A549 (cell line): Measurements from ENCODE around the gene RANBP3. TPM values are rescaled to one million over a fixed set of nuclear protein-coding genes. Genes with fewer than 3 reads are reported as not detected.

ENCODE experiments used
- ATAC-seq, 2 experiments: fragments of 200-7000 bp in 1 of 2; fragments of >200 bp in 1 of 2; cut with Nextera tagmentation in 1 of 2; cut with Tn5 transposase in 1 of 2; 3 replicates each; pipeline versions ENCODE4 v1.8.0 to v1.9.1; 2018 to 2020; ENCODE audit warnings: mild to moderate bottlenecking in 1 of 2, moderate library complexity in 1 of 2
- CTCF ChIA-PET: fragments of 300-600 bp; sonication (Branson Sonifier 250); formaldehyde crosslinking; extraction: SDS; loops from one replicate; lab custom pipeline; 2021; ENCODE audit warnings: antibody characterized with exemption, inconsistent platforms; lab: Yijun Ruan, JAX
- POLR2A ChIA-PET: fragments of 350-600 bp; formaldehyde crosslinking; extraction: SDS; loops from one replicate; lab custom pipeline; 2021; ENCODE audit warnings: antibody characterized with exemption, inconsistent platforms; lab: Yijun Ruan, JAX
- DNase-seq, 2 experiments: peaks; one replicate each; pipeline versions ENCODE4 v3.0.0 to v3.0.0-alpha.2; 2011 to 2016; ENCODE audit warnings: low read depth in 1 of 2, low spot score in 1 of 2
- FAIRE-seq: peaks from 2 replicates; lab custom pipeline; 2011; peaks lifted over from hg19 to GRCh38; lab: Jason Lieb, UNC
- H3K27ac ChIP-seq, 2 experiments: fragments of >200 bp; sonication (Bioruptor Twin); formaldehyde crosslinking; 3 replicates each; pipeline ENCODE4 v1.5.1; 2016 to 2017
- H3K4me1 ChIP-seq: fragments of >200 bp; sonication (Bioruptor Twin); formaldehyde crosslinking; 3 replicates; pipeline ENCODE4 v1.6.1; 2016
- H3K4me2 ChIP-seq: fragments of >200 bp; sonication (Bioruptor Twin); formaldehyde crosslinking; 3 replicates; pipeline ENCODE4 v1.6.1; 2016
- H3K4me3 ChIP-seq: fragments of >200 bp; sonication (Bioruptor Twin); formaldehyde crosslinking; 3 replicates; pipeline ENCODE4 v1.5.1; 2016
- H3K9me3 ChIP-seq: fragments of >200 bp; sonication (Bioruptor Twin); formaldehyde crosslinking; 3 replicates; pipeline ENCODE4 v1.6.1; 2016
- BCL3 ChIP-seq: fragments of >200 bp; sonication (Bioruptor Twin); formaldehyde crosslinking; IDR thresholded peaks from 3 replicates; pipeline ENCODE4 v1.6.1; 2016
- CEBPB ChIP-seq, 2 experiments: fragments of >200 bp in 1 of 2; sonication (Bioruptor Twin) in 1 of 2; formaldehyde crosslinking in 1 of 2; IDR thresholded peaks; 2 replicates each; pipeline ENCODE4 v1.6.1; 2012 to 2016
- EHF ChIP-seq: fragments of 250-450 bp; sonication (Bioruptor Pico); IDR thresholded peaks from 2 replicates; pipeline ENCODE4 v1.5.0; 2020; ENCODE audit warnings: mild to moderate bottlenecking
- ESRRA ChIP-seq: fragments of 150-350 bp; IDR thresholded peaks from 2 replicates; pipeline ENCODE4 v1.6.1; 2014; ENCODE audit warnings: mild to moderate bottlenecking, low read length, borderline replicate concordance
- FOSL2 ChIP-seq, 2 experiments: fragments of 450-650 bp in 1 of 2; fragments of >200 bp in 1 of 2; sonication (Bioruptor Twin) in 1 of 2; formaldehyde crosslinking; IDR thresholded peaks; 2 replicates each; pipeline versions ENCODE4 v1.5.0 to v1.6.1; 2016 to 2020; ENCODE audit warnings: mild to moderate bottlenecking in 1 of 2, moderate library complexity in 1 of 2
- FOXS1 ChIP-seq: fragments of 250-450 bp; sonication (Bioruptor Pico); IDR thresholded peaks from 2 replicates; pipeline ENCODE4 v1.5.0; 2020; ENCODE audit warnings: mild to moderate bottlenecking, moderate library complexity
- GATA3 ChIP-seq: IDR thresholded peaks from 2 replicates; pipeline ENCODE4 v1.6.1; 2012; ENCODE audit warnings: borderline replicate concordance
- HDAC2 ChIP-seq: fragments of 200-600 bp; sonication (generic); IDR thresholded peaks from 2 replicates; pipeline ENCODE4 v1.6.1; 2016
- HES2 ChIP-seq: fragments of >200 bp; sonication (Bioruptor Twin); formaldehyde crosslinking; IDR thresholded peaks from 2 replicates; pipeline ENCODE4 v1.6.1; 2016
- HEYL ChIP-seq: fragments of 250-450 bp; sonication (Bioruptor Pico); IDR thresholded peaks from 2 replicates; pipeline ENCODE4 v1.8.0; 2021; ENCODE audit warnings: mild to moderate bottlenecking, moderate library complexity
- HMGXB4 ChIP-seq: fragments of 250-450 bp; sonication (Bioruptor Pico); IDR thresholded peaks from 2 replicates; pipeline ENCODE4 v1.5.0; 2021; ENCODE audit warnings: mild to moderate bottlenecking, moderate library complexity, borderline replicate concordance
- HOXA7 ChIP-seq: fragments of 250-450 bp; sonication (Bioruptor Pico); IDR thresholded peaks from 2 replicates; pipeline ENCODE4 v1.5.0; 2020; ENCODE audit warnings: mild to moderate bottlenecking, moderate library complexity
- JUN ChIP-seq, 2 experiments: fragments of >200 bp; sonication (Bioruptor Twin); formaldehyde crosslinking; IDR thresholded peaks; 2 replicates in 1 of 2; 3 replicates in 1 of 2; pipeline ENCODE4 v1.6.1; 2016 to 2017
- KDM5A ChIP-seq: fragments of 200-600 bp; sonication (generic); IDR thresholded peaks from 2 replicates; pipeline ENCODE4 v1.6.1; 2016; ENCODE audit warnings: antibody characterized with exemption, mild to moderate bottlenecking
- MAZ ChIP-seq: fragments of 150-350 bp; IDR thresholded peaks from 2 replicates; pipeline ENCODE4 v1.6.1; 2014; ENCODE audit warnings: antibody characterized with exemption, low read depth, low read length, borderline replicate concordance
- MYC ChIP-seq: IDR thresholded peaks from 2 replicates; pipeline ENCODE4 v1.6.1; 2012; ENCODE audit warnings: mild to moderate bottlenecking, inconsistent platforms, low read length, improper control_type of control experiment, borderline replicate concordance
- PHF8 ChIP-seq: fragments of 200-600 bp; sonication (generic); IDR thresholded peaks from 2 replicates; pipeline ENCODE4 v1.6.1; 2016; ENCODE audit warnings: low read depth, mild to moderate bottlenecking, antibody characterized with exemption, moderate library complexity, borderline replicate concordance
- POLR2A ChIP-seq: IDR thresholded peaks from 2 replicates; pipeline ENCODE4 v1.6.1; 2012; ENCODE audit warnings: mild to moderate bottlenecking, low read length
- RAD21 ChIP-seq, 2 experiments: fragments of >200 bp in 1 of 2; sonication (Bioruptor Twin) in 1 of 2; formaldehyde crosslinking in 1 of 2; IDR thresholded peaks in 1 of 2; conservative IDR thresholded peaks in 1 of 2; 2 replicates in 1 of 2; 3 replicates in 1 of 2; pipeline ENCODE4 v1.6.1; 2012 to 2018; ENCODE audit warnings: inconsistent platforms in 1 of 2
- RFX5 ChIP-seq: fragments of 450-650 bp; IDR thresholded peaks from 2 replicates; pipeline ENCODE4 v1.7.1; 2014; ENCODE audit warnings: antibody characterized with exemption, mild to moderate bottlenecking, moderate library complexity
- USF2 ChIP-seq: fragments of 450-650 bp; IDR thresholded peaks from 2 replicates; pipeline ENCODE4 v1.6.1; 2014; ENCODE audit warnings: antibody characterized with exemption
- ZFP36 ChIP-seq: fragments of 450-650 bp; IDR thresholded peaks from 2 replicates; pipeline ENCODE4 v1.6.1; 2014; ENCODE audit warnings: borderline replicate concordance; ENCODE audit not compliant: partially characterized antibody
- WGBS: methylation state at CpG from one replicate; pipeline ENCODE4 v1.1.6; 2017; ENCODE audit errors: missing lambda C conversion rate; 5-methylcytosine and 5-hydroxymethylcytosine counted together
- polyA plus RNA-seq, 4 experiments: library from polyadenylated mRNA; depleted of rRNA in 3 of 4; stranded (reverse); fragments of >200 nt; fragmentation: RNase III in 1 of 4; extraction: RNeasy Plus Mini Kit Qiagen cat#74134 plus additional on column Dnase treatment in 1 of 4; gene quantifications; 2 replicates in 3 of 4; 3 replicates in 1 of 4; pipeline ENCODE4 v1.2.3, GENCODE V29; 2011 to 2017
- TF ChIP-seq, protein P1 (sequence below): fragments of >200 bp; sonication (Bioruptor Twin); formaldehyde crosslinking; IDR thresholded peaks from 3 replicates; pipeline ENCODE4 v1.5.1; 2016
- TF ChIP-seq, protein P2 (sequence below): IDR thresholded peaks from 2 replicates; pipeline ENCODE4 v1.6.1; 2012; ENCODE audit warnings: low read depth, borderline replicate concordance
- TF ChIP-seq, protein P3 (sequence below): fragments of 250-450 bp; sonication (Bioruptor Pico); IDR thresholded peaks from 2 replicates; pipeline ENCODE4 v1.5.0; 2020; ENCODE audit warnings: low read depth, mild to moderate bottlenecking, moderate library complexity

RANBP3 gene
- polyA plus RNA-seq, 2 of the 4 experiments (the other 2 are of a cell fraction), result 39.2 to 53.5 TPM

GRCh38 chr19:5992756-5993155, 14.8 kb upstream of the RANBP3 start:
- POLR2A ChIA-PET, result interaction anchor here (0.7 kb wide), 1 partner anchor 13 kb away, joined by 3 read pairs; no protein-coding TSS in a partner anchor
- no peak overlapping the region for H3K4me2 ChIP-seq
- no peaks in the 10 kb centered on the region for H3K9me3 ChIP-seq
- FAIRE-seq (no peak), ATAC-seq (no peak), DNase-seq (no peak)
- CTCF ChIA-PET, result interaction anchor here (0.8 to 1.6 kb wide), 2 partner anchors 29 to 55 kb away, joined by 4 to 5 read pairs; no protein-coding TSS in a partner anchor
- no peak overlapping the region for H3K27ac ChIP-seq
- 94% methylated on average over 10 of the region's 11 CpGs for WGBS
- no peak for TF ChIP-seq RAD21 (conservative IDR thresholded peaks at IDR 0.05 in 1 of 2, IDR thresholded peaks at IDR 0.05 in 1 of 2)
- no peak for TF ChIP-seq HEYL (CRISPR knock-in tag)
- TF ChIP-seq, protein P1, sequence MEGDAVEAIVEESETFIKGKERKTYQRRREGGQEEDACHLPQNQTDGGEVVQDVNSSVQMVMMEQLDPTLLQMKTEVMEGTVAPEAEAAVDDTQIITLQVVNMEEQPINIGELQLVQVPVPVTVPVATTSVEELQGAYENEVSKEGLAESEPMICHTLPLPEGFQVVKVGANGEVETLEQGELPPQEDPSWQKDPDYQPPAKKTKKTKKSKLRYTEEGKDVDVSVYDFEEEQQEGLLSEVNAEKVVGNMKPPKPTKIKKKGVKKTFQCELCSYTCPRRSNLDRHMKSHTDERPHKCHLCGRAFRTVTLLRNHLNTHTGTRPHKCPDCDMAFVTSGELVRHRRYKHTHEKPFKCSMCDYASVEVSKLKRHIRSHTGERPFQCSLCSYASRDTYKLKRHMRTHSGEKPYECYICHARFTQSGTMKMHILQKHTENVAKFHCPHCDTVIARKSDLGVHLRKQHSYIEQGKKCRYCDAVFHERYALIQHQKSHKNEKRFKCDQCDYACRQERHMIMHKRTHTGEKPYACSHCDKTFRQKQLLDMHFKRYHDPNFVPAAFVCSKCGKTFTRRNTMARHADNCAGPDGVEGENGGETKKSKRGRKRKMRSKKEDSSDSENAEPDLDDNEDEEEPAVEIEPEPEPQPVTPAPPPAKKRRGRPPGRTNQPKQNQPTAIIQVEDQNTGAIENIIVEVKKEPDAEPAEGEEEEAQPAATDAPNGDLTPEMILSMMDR, result no peak
- TF ChIP-seq ESRRA, result no peak
- TF ChIP-seq, protein P2, sequence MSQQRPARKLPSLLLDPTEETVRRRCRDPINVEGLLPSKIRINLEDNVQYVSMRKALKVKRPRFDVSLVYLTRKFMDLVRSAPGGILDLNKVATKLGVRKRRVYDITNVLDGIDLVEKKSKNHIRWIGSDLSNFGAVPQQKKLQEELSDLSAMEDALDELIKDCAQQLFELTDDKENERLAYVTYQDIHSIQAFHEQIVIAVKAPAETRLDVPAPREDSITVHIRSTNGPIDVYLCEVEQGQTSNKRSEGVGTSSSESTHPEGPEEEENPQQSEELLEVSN, result no peak
- TF ChIP-seq FOSL2 (IDR thresholded peaks at IDR 0.05), result no peak
- no peak for TF ChIP-seq FOSL2 (CRISPR knock-in tag; IDR thresholded peaks at IDR 0.05)
- no peak for TF ChIP-seq PHF8
- no peak for TF ChIP-seq USF2
- TF ChIP-seq ZFP36, result no peak
- TF ChIP-seq, protein P3, sequence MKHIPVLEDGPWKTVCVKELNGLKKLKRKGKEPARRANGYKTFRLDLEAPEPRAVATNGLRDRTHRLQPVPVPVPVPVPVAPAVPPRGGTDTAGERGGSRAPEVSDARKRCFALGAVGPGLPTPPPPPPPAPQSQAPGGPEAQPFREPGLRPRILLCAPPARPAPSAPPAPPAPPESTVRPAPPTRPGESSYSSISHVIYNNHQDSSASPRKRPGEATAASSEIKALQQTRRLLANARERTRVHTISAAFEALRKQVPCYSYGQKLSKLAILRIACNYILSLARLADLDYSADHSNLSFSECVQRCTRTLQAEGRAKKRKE (CRISPR knock-in tag), result no peak
- H3K4me3 ChIP-seq, result no peak overlapping the region
- peaks cover 5% of the 10 kb centered on the region; the same call in 1 of the 3 replicates for H3K4me1 ChIP-seq

DNA sequence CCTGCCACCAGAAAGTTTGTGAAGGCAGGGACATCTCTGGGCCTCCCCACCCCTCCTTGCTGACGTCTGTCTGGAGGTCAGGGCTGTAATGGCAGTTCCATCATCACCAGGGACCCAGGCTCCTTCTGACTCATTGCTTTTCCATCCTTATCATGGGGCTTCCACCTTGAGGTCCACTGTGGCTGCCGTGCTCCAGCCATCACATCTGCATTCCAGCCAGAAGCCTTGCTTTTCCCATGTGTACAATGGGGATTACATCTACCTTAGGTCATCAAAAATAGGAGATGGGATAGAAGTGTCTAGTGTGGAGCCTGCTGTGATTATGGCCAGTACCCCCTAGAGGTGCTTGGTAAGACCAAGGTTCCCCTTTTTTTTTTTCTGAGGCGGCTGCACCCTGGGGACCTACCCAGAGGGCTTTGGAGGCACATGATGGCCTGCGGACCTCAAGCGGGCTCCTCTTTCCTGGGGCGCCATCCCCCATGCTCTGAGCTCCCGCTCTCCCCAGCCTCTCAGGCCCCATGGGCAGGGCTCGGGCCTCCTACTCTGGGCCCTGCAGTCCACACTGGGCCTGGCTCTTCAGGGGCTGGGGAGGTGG, 13.4 kb upstream of the RANBP3 start:
- FAIRE-seq (no peak), ATAC-seq (no peak), DNase-seq (no peak)
- no peaks in the 10 kb centered on the region for H3K9me3 ChIP-seq
- H3K4me2 ChIP-seq, result no peak overlapping the region
- no peak for TF ChIP-seq CEBPB (IDR thresholded peaks at IDR 0.05)
- no peak for TF ChIP-seq RFX5
- no peak for TF ChIP-seq PHF8
- TF ChIP-seq USF2, result no peak
- TF ChIP-seq MAZ, result no peak
- TF ChIP-seq POLR2A, result no peak
- TF ChIP-seq EHF, result no peak
- TF ChIP-seq KDM5A, result no peak
- no peak for TF ChIP-seq HEYL (CRISPR knock-in tag)
- TF ChIP-seq FOXS1, result no peak
- no peak for TF ChIP-seq JUN (IDR thresholded peaks at IDR 0.05)
- TF ChIP-seq HDAC2, result no peak
- TF ChIP-seq GATA3, result no peak
- TF ChIP-seq MYC, result no peak
- TF ChIP-seq BCL3, result no peak
- TF ChIP-seq HOXA7 (CRISPR knock-in tag), result no peak
- TF ChIP-seq HES2, result no peak
- TF ChIP-seq HMGXB4 (CRISPR knock-in tag), result no peak
- WGBS, result 89% methylated on average over 3 of the region's 8 CpGs
- CTCF ChIA-PET, result interaction anchor here (1.6 to 5.7 kb wide), 3 partner anchors 11 to 56 kb away, joined by 4 to 61 read pairs (median 16); no protein-coding TSS in a partner anchor
- no peak overlapping the region for H3K27ac ChIP-seq
- POLR2A ChIA-PET, result no interaction called here
- H3K4me3 ChIP-seq, result no peak overlapping the region
- H3K4me1 ChIP-seq, result peaks cover 5% of the 10 kb centered on the region; the same call in 1 of the 3 replicates
